ENCODE data around the gene FAIM. TPM values are rescaled to one million over a fixed set of nuclear protein-coding genes. Genes with fewer than 3 reads are reported as not detected.
"Not testable (repeated sequence)": the region's sequence is repeated elsewhere in the genome, so short reads cannot be mapped to it uniquely, and the experiment has no call there.

Gene FAIM
- polyA plus RNA-seq, 2 of the 4 experiments (the other 2 are of a cell fraction) = 13.7 to 20.8 TPM

GRCh38 chr3:138678086-138678485, 69.5 kb downstream of the FAIM start:
- Histone ChIP-seq H3K4me3 (no peak overlapping the region), H3K27ac (no peak overlapping the region), H3K9me3 (peaks cover 18% of the 10 kb centered on the region; the same call in 1 of the 3 replicates), H3K4me2 (no peak overlapping the region), H3K4me1 (0 out of 3 replicates have a peak, but pooled peaks cover 3% of the 10 kb centered on the region)
- 94% methylated on average over 1 of the region's 1 CpG for WGBS (ENCODE audit: missing lambda C conversion rate)
- DNase-seq (ENCODE audit: low read depth in 1 of 2, low spot score in 1 of 2) (no peak), FAIRE-seq (no peak), ATAC-seq (no peak)
- POLR2A ChIA-PET = no interaction called here
- CTCF ChIA-PET = interaction anchor here (1.1 to 2.4 kb wide), 3 partner anchors 83 to 238 kb away, joined by 3 to 13 read pairs (median 4); no protein-coding TSS in a partner anchor
- TF ChIP-seq NPAS2 (CRISPR knock-in tag; IDR thresholded peaks at IDR 0.05; ENCODE audit: borderline replicate concordance) = no peak
- TF ChIP-seq HOXB13 (CRISPR knock-in tag; IDR thresholded peaks at IDR 0.05; ENCODE audit: low read depth) = no peak
- no peak for TF ChIP-seq RNF2 (IDR thresholded peaks at IDR 0.05; ENCODE audit: borderline replicate concordance, low read depth)
- TF ChIP-seq ATOH8 (CRISPR knock-in tag; IDR thresholded peaks at IDR 0.05; ENCODE audit: low read depth) = no peak
- no peak for TF ChIP-seq FOSL2 (IDR thresholded peaks at IDR 0.05)
- no peak for TF ChIP-seq FOSL2 (CRISPR knock-in tag; IDR thresholded peaks at IDR 0.05)
- no peak for TF ChIP-seq MYC (IDR thresholded peaks at IDR 0.05; ENCODE audit: borderline replicate concordance, low read length)
- TF ChIP-seq, protein P1, sequence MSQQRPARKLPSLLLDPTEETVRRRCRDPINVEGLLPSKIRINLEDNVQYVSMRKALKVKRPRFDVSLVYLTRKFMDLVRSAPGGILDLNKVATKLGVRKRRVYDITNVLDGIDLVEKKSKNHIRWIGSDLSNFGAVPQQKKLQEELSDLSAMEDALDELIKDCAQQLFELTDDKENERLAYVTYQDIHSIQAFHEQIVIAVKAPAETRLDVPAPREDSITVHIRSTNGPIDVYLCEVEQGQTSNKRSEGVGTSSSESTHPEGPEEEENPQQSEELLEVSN (IDR thresholded peaks at IDR 0.05; ENCODE audit: borderline replicate concordance, low read depth) = no peak
- no peak for TF ChIP-seq GATA3 (IDR thresholded peaks at IDR 0.05; ENCODE audit: borderline replicate concordance)
- TF ChIP-seq ZFP36 (IDR thresholded peaks at IDR 0.05; ENCODE audit: borderline replicate concordance, partially characterized antibody) = no peak
- no peak for TF ChIP-seq NFE2L2 (conservative IDR thresholded peaks at IDR 0.05; ENCODE audit: low read length)
- TF ChIP-seq ZNF302 (CRISPR knock-in tag; IDR thresholded peaks at IDR 0.05) = no peak
- TF ChIP-seq PHF8 (IDR thresholded peaks at IDR 0.05; ENCODE audit: borderline replicate concordance, low read depth) = no peak
- TF ChIP-seq, protein P2, sequence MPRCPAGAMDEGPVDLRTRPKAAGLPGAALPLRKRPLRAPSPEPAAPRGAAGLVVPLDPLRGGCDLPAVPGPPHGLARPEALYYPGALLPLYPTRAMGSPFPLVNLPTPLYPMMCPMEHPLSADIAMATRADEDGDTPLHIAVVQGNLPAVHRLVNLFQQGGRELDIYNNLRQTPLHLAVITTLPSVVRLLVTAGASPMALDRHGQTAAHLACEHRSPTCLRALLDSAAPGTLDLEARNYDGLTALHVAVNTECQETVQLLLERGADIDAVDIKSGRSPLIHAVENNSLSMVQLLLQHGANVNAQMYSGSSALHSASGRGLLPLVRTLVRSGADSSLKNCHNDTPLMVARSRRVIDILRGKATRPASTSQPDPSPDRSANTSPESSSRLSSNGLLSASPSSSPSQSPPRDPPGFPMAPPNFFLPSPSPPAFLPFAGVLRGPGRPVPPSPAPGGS (IDR thresholded peaks at IDR 0.05) = no peak
- TF ChIP-seq, protein P3, sequence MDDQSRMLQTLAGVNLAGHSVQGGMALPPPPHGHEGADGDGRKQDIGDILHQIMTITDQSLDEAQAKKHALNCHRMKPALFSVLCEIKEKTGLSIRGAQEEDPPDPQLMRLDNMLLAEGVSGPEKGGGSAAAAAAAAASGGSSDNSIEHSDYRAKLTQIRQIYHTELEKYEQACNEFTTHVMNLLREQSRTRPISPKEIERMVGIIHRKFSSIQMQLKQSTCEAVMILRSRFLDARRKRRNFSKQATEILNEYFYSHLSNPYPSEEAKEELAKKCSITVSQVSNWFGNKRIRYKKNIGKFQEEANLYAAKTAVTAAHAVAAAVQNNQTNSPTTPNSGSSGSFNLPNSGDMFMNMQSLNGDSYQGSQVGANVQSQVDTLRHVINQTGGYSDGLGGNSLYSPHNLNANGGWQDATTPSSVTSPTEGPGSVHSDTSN (IDR thresholded peaks at IDR 0.05) = no peak
- TF ChIP-seq TFCP2L1 (CRISPR knock-in tag; IDR thresholded peaks at IDR 0.05) = no peak
- TF ChIP-seq HOXB5 (CRISPR knock-in tag; IDR thresholded peaks at IDR 0.05) = no peak
- no peak for TF ChIP-seq BHLHE40 (IDR thresholded peaks at IDR 0.05; ENCODE audit: low read depth, low read length)
- TF ChIP-seq HES2 (IDR thresholded peaks at IDR 0.05) = no peak

DNA sequence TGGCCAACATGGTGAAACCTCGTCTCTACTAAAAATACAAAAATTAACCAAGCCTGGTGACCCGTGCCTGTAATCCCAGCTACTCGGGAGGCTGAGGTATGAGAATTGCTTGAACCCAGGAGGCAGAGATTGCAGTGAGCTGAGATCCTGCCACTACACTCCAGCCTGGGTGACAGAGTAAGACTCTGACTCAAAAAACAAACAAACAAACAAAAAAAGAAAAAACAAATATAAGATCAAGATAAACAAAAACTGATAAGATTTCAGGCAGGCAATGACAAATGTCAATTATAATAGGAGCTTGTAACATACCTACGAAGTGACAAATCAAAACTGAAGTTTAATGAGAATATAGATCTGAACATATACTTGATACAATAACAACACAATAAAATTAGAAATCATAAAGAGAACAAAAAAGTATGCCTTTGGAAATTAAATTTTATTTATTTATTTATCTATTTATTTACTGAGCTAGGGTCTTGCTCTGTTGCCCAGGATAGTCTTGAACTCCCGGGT, 70.4 kb downstream of the FAIM start:
- no peak for FAIRE-seq
- no peak for DNase-seq (ENCODE audit: low read depth in 1 of 2, low spot score in 1 of 2)
- 78% methylated on average over 5 of the region's 5 CpGs for WGBS (ENCODE audit: missing lambda C conversion rate)
- 0 out of 3 replicates have a peak, but pooled peaks cover 3% of the 10 kb centered on the region for H3K4me1 ChIP-seq
- no peak for ATAC-seq
- H3K9me3 ChIP-seq = peaks cover 18% of the 10 kb centered on the region; the same call in 1 of the 3 replicates
- ChIA-PET CTCF (interaction anchor here (0.7 to 2.4 kb wide), 4 partner anchors 84 to 240 kb away, joined by 3 to 13 read pairs (median 4); no protein-coding TSS in a partner anchor), POLR2A (no interaction called here)
- H3K4me3 ChIP-seq = no peak overlapping the region
- H3K27ac ChIP-seq = no peak overlapping the region
- TF ChIP-seq, protein P4, sequence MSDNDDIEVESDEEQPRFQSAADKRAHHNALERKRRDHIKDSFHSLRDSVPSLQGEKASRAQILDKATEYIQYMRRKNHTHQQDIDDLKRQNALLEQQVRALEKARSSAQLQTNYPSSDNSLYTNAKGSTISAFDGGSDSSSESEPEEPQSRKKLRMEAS (IDR thresholded peaks at IDR 0.05) = no peak
- TF ChIP-seq HEYL (CRISPR knock-in tag; IDR thresholded peaks at IDR 0.05) = no peak
- no peak for TF ChIP-seq HDAC2 (IDR thresholded peaks at IDR 0.05)
- TF ChIP-seq CBX2 (IDR thresholded peaks at IDR 0.05; ENCODE audit: borderline replicate concordance, low read depth) = no peak
- TF ChIP-seq SREBF2 (IDR thresholded peaks at IDR 0.05) = no peak
- no peak for TF ChIP-seq GATA3 (IDR thresholded peaks at IDR 0.05; ENCODE audit: borderline replicate concordance)
- TF ChIP-seq ESRRA (IDR thresholded peaks at IDR 0.05; ENCODE audit: borderline replicate concordance, low read length) = no peak
- no peak for TF ChIP-seq MAZ (IDR thresholded peaks at IDR 0.05; ENCODE audit: borderline replicate concordance, low read depth, low read length)
- no peak for TF ChIP-seq JUN (IDR thresholded peaks at IDR 0.05)
- TF ChIP-seq, protein P3 (IDR thresholded peaks at IDR 0.05) = no peak
- TF ChIP-seq TP53 (CRISPR knock-in tag; IDR thresholded peaks at IDR 0.05) = no peak
- no peak for TF ChIP-seq POLR2A (IDR thresholded peaks at IDR 0.05; ENCODE audit: low read length)
- TF ChIP-seq BHLHE40 (IDR thresholded peaks at IDR 0.05; ENCODE audit: low read depth, low read length) = no peak
- no peak for TF ChIP-seq POLR2AphosphoS2 (conservative IDR thresholded peaks at IDR 0.05; ENCODE audit: low read length)
- no peak for TF ChIP-seq HOXA7 (CRISPR knock-in tag; IDR thresholded peaks at IDR 0.05)
- no peak for TF ChIP-seq RARB (CRISPR knock-in tag; IDR thresholded peaks at IDR 0.05)
- H3K4me2 ChIP-seq = no peak overlapping the region

DNA sequence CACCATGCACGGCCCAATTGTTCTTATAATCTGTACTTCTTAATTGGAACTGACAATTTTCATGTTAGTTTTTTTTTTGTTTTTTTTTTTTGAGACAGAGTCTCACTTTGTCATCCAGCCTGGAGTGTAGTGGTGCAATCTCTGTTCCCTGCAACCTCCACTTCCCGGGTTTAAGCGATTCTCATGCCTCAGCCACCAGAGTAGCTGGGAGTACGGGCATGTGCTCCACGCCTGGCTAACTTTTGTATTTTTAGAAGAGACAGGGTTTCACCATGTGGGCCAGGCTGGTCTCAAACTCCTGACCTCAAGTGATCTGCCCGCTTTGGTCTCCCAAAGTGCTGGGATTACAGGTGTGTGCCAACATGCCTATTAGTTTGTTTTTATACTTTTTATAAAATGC, 72.4 kb downstream of the FAIM start:
- CTCF ChIA-PET; H3K27ac ChIP-seq; FAIRE-seq; H3K4me3 ChIP-seq; H3K4me2 ChIP-seq; DNase-seq (ENCODE audit: low read depth in 1 of 2, low spot score in 1 of 2); H3K4me1 ChIP-seq; ATAC-seq; POLR2A ChIA-PET: not testable (repeated sequence)
- 96% methylated on average over 6 of the region's 6 CpGs for WGBS (ENCODE audit: missing lambda C conversion rate)
- H3K9me3 ChIP-seq = peaks cover 12% of the 10 kb centered on the region; the same call in 1 of the 3 replicates
